ENCODE results near the gene MEF2A.

The MEF2A gene

DNA sequence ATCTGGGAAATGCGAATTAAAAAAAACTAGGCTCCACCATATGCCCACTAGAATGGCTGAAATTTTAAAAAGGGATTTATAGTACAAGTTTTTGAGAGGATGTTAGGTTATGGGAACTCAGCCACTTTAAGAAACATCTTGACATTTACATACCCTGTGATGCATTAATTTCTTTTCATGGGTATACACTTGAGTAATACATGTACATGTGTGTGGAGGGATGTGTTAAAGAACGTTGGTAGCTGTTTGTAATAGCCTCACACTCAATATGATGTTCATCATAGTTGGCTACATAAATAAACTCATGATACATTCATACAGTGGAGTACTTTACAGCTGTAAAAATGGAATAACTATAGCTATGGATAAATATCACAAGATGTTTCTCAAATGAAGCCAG, 40.9 kb downstream of the MEF2A start:
- DNase-seq = no peak

DNA sequence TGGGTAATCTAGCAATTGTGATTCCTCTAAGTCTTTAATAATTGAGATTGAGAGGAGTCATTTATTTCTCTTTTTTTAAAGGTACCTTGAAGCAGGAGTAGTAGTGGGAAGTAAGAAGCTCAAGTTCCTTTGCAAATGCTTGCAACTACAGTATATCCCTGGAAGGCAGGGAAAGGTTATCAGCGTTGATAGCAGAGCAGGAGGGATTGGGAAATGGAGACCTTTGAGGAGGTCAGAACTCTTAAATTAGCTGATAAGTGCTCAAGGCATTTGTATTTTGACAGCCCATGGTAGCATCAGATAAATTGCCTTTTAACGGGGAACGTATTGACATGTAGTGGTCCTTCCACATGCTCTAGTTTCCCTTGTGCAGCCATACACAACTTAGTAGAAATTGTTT, 47.7 kb downstream of the MEF2A start:
- DNase-seq = no peak

DNA sequence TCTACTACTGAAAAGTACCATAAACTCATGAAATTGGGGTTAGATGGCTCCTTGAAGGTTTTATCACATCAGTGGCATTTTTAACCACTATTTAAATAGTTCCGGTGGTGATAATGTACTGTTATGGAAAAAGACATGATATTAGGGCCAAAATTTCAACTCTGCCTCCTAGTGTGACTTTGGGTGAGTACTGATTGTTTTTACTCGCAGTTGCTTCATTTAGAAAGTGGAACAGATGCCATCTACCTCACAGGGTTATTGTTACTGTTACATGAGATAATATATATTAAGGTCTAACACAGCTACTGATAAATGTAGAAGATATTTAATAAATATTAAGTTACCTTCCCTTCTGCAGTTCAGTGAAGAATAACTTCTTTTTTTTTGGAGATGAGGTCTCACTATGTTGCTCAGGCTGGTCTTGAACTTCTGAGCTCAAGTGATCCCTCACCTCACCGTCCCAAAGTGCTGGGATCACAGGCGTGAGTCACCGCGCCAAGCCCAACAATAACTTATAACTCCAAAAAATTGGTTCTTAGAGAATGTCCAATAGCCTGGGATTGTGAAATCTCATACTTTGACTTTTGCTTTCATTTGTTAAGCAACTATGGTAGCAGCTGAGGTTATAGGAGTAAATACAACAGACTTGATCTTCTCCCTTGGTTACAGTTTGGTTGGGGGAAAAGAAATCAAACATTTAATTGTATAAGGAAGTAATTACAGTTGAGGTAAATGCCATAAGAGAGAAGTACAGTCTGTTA, 48.3 kb downstream of the MEF2A start:
- peak; percentile 23 for DNase-seq

DNA sequence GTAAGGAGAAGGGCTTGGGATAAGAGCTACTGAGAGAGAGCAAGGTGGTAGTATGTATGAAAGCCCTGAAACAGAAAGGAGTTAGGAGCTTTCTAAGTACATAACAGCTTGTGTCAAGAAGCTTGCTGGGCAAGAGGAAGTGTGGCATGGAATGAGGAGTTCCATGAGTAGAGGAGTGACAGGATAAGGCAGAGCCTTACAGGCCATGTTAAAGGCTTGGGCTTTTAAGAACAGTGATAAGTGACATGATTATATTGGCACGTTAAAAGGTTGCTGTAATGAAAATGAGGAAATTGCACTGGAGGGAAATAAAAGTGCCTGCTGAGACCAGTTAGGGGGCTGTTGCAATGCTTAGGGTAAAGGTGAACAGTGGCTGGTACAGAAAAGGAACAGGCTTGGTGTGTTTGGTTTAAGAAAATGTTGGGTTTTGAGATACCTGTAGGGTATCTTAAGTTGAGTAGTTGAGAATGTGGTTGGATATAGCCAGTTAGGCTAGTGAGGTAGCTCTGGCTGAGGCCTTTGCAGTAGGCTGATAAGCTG, 49.0 kb downstream of the MEF2A start:
- no peak for DNase-seq

DNA sequence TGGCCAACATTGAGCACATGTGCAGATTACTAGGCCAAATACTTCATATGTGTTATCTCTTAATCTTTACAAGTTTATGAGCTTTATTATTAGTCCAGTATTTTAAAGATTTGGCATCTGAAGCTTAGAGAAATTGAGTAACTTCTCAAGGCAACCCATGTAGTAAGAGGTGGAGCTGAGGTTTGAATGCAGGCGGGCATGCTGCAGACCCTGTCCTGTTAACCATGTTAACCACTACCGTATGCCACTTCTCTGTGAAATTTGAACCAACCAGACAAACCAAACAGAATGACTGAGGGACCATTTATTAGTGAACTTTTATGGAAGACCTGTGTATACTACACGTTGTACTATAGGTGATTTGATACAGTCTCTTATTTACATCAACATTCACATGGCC, 49.7 kb downstream of the MEF2A start:
- no peak for DNase-seq

DNA sequence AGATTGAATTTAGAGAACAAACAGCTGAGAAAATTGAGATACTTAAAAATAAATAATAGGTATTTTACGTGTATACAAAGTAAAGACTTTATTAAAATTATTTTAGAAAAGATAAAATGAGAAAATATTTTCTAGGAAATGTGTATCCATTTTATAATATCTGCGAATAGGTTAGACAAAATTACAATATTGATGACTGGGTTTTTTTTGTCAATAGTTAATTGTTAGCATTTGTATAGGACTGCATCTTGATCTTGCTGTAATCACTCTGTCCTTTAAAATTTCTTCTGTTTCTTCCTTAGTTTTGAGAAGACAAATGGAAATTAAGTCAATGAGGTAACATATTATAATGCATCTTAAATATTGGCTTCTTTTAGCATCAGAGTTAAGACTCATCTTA, 50.3 kb downstream of the MEF2A start:
- DNase-seq = no peak

DNA sequence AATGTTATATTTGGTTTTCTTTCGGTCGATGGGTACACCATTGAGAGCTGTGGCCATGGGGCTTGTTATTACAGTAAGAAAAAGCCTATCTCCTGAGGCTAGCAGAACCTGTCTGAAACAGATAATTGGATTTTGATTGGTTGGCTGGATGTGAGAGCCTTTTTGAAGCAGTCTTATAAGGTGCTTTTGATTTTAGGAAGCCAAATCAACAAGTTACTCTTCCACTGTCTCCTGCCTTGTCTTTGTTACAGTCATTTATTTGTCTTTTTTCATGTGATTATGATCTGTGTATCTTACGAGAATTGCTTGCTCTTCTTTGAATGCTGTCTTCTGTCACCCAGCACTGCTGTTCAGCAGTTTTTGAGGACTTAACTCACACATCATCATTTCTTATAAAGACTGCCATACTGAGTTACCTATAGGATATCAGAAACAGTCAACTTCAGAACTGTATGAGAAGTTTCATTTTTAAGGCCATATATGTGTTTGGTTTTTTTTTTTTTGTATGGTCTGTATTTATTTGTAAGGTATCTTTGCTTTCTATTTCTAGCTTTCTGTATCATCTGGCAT, 51.1 kb downstream of the MEF2A start:
- DNase-seq = no peak

DNA sequence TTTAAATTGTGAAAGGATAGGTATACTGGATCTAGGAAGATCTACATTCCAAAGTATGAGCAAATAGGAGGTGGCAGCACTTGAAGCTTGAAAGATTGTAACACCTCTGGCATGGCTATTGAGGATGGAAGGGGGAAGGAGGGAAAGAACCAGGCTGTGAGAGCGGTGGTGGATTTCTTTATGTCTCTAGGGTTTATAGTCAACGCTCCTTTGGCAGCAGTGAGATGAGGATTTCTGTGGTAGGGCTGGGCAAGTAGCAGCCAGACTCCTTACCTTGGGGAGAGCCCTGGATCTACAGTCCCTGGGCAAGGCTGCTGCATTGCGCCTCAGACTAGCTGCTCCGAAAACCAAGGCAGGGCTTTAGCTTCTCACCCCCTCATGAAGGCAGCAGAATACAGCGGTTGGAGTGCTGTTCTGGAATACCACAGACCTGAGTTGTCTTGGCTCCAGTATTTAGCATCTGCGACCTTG, 53.2 kb downstream of the MEF2A start:
- DNase-seq = peak; percentile 42

DNA sequence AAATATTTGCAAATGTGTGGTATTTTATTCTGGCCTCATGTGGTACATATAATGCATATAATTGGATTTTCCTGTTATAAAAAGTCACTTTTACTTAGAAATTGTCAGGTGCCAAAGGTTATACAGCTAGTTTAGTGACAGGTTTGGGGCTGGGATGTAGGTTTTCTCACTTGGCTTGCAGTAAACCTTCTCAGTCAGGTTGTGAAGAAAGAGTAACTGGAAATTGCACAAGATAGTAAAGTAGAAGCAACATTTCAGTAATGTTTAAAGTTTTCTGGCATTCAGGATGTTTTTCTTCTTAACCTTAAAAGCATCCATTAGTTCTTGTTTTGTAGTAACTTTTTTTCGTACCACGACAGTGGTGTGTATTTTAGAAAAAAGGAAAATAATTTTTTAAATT, 53.9 kb downstream of the MEF2A start:
- DNase-seq = no peak

DNA sequence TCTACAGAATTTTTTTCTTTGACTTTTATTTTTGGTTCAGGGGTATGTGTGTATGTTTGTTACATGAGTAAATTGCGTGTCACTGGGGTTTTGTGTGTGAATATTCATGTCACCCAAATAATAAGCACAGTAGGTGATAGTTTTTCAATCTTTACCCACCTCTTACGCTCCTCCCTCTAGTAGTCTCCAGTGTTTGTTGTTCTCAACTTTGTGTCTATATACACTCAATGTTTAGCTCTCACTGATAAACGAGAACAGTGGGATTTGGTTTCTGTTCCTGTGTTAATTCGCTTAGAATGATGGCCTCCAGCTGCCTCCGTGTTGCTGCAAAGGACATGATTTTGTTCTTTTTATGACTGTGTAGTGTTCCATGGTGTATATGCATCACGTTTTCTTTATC, 54.4 kb downstream of the MEF2A start:
- no peak for DNase-seq

DNA sequence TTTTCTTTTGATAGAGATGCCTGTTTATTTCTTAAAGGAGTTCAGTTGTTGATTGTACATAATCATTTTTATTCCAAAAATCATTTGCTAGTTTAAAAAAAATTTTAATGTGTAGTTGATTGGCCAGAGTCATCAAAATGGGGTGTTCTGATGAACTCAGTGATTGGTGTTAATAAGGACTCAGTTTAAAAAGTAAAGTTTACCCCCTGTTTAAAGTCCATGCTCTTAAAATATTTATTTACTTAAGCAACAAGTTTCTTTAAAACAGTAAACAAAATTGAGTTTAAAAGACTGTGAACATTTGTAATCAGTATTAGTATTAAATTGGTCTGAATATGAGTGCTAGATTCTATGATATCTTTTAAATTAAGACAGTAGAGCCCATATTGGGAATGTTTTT, 56.0 kb downstream of the MEF2A start:
- DNase-seq = no peak

DNA sequence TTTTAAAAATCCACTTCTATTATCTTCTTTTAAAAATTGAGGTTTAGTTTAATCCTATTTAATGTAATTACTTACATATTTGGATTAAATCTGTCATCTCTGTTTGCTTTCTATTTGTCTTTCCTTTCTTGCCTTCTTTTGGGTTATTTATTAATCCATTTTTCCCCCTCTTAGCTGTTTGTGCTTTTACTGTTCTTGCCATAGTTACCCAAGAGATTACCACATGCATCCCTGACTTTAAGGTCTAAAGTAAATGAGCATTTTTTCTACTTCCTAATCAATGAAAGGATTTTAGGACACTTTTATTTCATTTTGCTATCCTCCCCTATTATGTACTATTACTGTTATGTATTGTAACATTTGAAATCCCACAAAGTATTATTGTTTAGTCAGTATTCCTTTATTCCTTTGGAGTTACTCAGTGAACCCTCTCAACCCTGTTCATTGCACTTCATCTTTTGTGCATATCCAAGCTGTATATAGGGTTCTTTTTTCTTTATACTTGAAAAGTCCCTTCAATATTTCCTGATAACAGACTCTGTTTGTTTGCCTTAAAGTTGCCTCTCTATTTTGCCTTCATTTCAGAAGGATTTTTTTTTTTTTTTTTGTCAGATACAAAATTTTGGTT, 62.7 kb downstream of the MEF2A start:
- no peak for DNase-seq

DNA sequence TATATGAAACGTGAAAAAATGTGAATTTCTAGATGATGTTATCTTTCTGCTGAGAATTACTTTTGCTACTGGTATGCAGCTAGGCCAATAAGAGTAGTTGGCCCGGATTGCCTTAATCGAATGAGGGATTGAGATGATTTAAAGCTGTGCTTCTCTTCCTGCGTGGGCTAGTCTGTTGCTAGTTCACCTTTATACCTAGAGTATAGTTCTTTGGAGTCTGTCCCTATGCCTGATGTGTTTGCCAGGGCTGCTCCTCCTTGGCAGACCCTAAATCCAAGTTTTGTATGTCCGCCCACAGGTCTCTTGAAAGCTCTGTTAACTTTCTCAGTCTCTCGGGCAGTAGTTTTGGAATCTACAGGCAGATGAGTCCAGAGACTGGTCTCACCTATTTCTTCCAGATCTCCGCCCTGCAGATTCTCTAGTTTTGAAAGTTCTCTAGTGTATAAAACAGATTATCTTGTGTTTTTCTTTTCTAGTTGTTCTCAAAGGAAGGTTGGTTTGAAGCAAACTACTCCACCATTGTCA, 64.9 kb downstream of the MEF2A start:
- no peak for DNase-seq

DNA sequence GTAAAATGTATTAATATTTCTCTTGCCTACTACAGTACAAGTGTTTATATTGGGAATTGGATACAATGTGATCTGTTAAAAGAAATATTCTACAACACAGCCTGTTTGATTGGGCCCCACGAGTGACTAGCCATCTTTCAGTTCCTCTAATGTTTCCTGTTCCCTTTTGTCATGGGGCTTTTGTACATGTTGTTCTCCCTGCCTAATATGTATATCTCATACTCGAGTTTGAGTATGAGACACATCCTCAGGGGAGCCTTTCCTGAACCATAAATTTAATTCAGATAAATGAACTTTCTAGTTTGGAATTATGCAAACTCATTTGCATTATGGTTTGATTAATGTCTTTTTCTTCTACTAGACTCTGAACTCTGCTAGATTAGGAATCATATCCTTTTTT, 65.5 kb downstream of the MEF2A start:
- no peak for DNase-seq

DNA sequence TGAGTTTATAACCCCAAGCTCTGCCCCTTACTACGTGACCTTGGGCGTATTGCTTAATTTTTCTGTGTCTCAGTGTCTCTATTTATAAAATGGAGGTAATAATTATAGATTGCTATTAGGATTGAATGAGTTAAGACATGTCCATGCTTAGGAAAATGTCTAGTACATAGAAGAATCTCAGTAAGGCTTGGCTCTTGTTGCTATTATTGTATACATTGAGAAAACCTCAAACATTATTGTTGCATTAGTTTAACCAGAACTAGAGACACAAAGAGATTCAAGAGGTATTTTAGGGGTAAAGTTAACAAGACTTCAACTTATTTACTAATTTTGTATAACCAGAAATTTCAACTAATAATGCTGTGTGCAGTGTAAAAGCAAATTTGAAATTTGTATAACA, 66.7 kb downstream of the MEF2A start:
- DNase-seq = no peak

DNA sequence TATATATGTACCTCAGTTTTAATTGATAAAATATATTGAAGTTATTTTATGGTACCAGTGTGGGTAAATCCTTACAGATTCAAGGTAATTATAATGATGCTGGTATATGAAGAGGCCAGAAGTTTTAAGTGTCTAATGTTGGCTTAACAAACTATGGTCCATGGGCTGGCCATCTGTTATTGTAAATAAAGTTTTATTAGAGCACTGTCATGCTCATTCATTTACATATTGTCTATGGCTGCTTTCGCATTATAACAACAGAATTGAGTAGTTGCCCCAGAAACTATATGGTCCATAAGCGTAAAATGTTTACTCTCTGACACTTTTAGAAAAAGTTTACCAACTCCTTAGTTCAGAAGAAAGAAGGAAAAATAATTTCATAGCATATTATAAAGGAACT, 67.9 kb downstream of the MEF2A start:
- no peak for DNase-seq

DNA sequence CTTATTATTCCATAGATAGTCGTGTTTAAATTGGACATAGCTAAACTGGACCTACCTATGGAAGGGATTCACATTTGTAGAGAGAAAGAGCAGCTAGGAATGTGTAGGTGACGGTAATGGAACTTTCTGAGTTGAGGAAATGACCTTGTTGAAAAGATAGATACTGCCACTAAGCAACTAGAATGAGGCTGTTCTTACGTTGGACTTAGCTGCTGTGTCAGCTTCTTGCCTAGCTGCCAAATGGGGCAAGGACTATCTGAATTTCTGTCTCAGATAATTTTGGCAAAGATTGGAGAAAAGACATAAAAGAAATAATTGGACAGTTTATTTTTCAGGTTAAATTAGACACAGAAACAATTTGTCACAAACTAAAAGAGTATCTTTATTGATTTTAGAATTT, 68.8 kb downstream of the MEF2A start:
- DNase-seq = no peak

DNA sequence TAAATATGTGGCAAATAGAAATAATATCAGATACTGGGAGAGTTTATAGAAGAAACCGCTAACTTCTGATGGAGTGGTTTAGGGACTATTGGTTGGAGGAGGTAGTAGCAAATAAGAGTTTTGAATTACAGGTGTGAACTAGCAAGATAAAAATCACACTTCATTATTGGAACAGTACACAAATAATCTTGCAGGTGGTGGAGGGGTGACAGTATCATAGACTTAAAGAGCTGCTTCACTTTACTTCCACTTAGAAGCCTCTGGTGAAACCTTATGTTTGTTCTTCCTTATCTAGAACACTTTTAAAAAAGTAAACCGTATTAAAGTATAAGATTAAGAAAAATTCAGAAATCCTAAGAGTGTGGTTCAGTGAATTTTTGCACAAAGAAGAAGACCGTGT, 69.4 kb downstream of the MEF2A start:
- no peak for DNase-seq

DNA sequence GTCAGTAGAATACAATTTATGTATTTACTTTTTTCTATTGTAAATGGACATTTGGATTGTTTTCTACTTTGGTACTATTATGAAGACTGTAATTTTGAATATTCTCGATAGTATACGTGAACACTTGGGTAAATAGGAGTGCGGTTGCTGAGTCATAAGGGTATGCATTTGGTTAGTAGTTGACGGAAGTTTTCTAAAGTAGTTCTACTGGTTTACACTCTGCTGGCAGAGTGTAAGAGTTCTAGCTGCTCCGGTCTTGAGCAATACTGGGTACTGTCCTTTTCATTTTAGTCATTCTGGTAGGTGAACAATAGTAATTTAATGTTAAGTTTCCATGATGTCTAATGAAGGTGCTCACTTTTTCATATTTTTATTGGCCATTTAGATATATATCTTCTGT, 70.0 kb downstream of the MEF2A start:
- no peak for DNase-seq

DNA sequence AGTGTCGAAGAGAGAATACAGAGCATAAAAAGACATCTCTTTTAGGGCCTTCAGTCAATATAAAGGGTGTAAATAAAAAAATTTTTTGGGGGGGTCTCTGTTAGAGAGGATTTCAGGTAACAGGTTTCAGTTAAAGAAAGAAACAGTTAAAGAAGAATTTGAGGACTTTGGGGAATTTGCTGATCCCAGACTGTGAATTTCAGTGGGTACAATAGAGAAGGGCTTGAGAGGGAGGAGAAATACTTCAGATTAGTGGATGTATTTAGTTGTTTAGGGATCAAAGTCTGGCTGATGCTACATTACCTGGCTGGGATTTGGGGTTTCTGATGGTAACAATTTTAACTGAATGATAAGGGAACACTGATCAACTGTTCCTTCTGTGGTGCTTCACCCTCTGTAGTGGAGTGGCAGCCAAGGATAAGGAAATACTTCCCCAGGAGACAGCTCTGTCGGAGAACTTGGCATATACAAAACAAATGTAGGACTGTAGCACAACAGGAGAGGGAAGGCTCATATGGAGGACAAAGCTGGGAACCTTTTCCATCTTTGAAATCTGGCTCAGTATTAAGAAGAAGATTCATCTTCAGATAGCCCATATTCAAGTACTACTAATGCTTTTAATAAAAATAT, 79.2 kb downstream of the MEF2A start:
- no peak for DNase-seq

DNA sequence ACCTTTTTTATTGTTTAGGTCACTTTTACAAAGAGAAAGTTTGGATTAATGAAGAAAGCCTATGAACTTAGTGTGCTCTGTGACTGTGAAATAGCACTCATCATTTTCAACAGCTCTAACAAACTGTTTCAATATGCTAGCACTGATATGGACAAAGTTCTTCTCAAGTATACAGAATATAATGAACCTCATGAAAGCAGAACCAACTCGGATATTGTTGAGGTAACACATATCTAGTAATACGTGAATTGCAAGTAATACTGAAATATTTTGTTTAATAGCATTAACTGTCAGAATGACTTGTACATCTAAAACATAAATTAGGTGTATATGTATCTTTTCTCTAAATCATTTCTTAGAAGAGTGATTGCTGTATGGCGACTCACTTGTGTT, 79.8 kb downstream of the MEF2A start:
- no peak for DNase-seq

DNA sequence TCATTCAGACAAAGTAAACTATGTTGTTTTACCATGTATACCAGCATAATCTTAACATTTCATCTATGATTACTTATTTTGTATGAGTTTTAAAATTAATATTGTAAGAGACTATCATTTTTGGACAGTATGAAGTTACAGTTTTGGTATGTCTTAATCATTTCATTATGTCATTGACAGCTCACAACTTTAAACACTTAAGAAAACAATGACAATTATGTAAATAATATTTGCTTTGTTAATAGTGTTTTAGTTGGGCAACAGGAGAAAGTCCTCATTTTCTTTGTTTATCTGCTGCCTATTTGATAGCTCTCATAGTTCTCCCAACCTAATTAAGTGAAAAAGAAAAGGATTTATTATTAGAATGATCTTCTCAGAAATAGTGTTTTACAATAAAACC, 80.2 kb downstream of the MEF2A start:
- DNase-seq = no peak

DNA sequence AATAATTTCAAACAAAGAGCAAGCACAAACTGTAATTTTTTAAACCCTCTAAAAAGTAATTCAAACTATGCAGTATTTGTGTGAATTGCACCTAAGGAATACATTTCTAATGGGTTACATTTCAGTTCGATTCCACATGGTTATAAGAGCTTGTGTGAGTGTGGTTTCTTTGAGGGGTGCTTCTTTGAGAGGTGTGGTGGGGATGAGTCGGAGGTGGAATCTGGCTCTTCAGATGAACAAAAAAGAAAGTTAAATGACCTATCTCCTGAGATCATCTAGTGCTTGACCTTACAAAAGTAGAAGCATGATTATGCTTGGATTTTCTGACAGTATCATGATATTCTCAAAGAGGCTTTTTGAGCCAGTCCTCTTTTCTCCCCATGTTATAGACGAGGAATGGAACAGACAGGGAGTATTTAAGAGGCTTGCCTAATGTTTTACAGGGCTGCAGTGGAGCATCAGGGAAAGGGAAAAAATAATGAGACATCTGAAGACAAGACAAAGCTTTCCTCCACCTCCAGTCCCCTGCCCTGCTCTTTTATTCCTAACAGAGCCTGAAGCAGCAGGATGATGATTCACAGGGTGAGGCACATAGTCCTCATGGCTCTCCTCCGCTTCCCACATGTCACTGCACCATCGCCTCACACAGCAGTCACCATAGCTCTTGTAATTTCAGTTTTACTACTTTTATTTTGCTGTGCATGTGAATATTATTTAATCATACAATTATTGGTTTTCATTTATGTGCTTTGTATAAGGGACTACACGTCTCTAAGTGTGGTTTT, 85.4 kb downstream of the MEF2A start:
- DNase-seq = peak; percentile 61

Data from fibroblast of skin of right biceps (primary cell).